OCI-M2 (cell line): ENCODE results near the gene LAMA5.
A peak's percentile ranks its signal among the peaks of the same experiment; 100 is the strongest.

ENCODE experiments used
- DNase-seq: peaks from one replicate; lab custom pipeline; 2025; ENCODE audit not compliant: unreplicated experiment; lab: John Stamatoyannopoulos, UW

LAMA5 gene

GRCh38 chr20:62289898-62290297 lies 77.2 kb downstream of the LAMA5 start:
- DNase-seq = no peak

- DNase-seq = no peak
Measured at GRCh38 chr20:62289131-62289530, 78.0 kb downstream of the LAMA5 start.

GRCh38 chr20:62288535-62289105 lies 78.5 kb downstream of the LAMA5 start:
- no peak for DNase-seq

- DNase-seq = no peak
Measured at GRCh38 chr20:62287759-62288534, 79.2 kb downstream of the LAMA5 start.

- no peak for DNase-seq
Measured at GRCh38 chr20:62287129-62287528, 80.0 kb downstream of the LAMA5 start.

GRCh38 chr20:62286493-62287064 lies 80.5 kb downstream of the LAMA5 start:
- no peak for DNase-seq

- no peak for DNase-seq
Measured at GRCh38 chr20:62285722-62286121, 81.4 kb downstream of the LAMA5 start.

- no peak for DNase-seq
Measured at GRCh38 chr20:62285151-62285550, 82.0 kb downstream of the LAMA5 start.

GRCh38 chr20:62284448-62284847 lies 82.7 kb downstream of the LAMA5 start:
- DNase-seq = no peak

GRCh38 chr20:62282877-62283503 lies 84.1 kb downstream of the LAMA5 start:
- DNase-seq = no peak

GRCh38 chr20:62282103-62282502 lies 85.0 kb downstream of the LAMA5 start:
- no peak for DNase-seq

GRCh38 chr20:62281161-62281933 lies 85.8 kb downstream of the LAMA5 start:
- no peak for DNase-seq

GRCh38 chr20:62280303-62280702 lies 86.8 kb downstream of the LAMA5 start:
- no peak for DNase-seq

GRCh38 chr20:62277253-62277652 lies 89.9 kb downstream of the LAMA5 start:
- no peak for DNase-seq

GRCh38 chr20:62276439-62276838 lies 90.7 kb downstream of the LAMA5 start:
- no peak for DNase-seq

- no peak for DNase-seq
Measured at GRCh38 chr20:62275219-62275618, 91.9 kb downstream of the LAMA5 start.

GRCh38 chr20:62274332-62274950 lies 92.7 kb downstream of the LAMA5 start:
- DNase-seq = peak; percentile 42

- DNase-seq = no peak
Measured at GRCh38 chr20:62273416-62273815, 93.7 kb downstream of the LAMA5 start.

GRCh38 chr20:62272200-62272599 lies 94.9 kb downstream of the LAMA5 start:
- no peak for DNase-seq

GRCh38 chr20:62269871-62270270 lies 97.2 kb downstream of the LAMA5 start:
- DNase-seq = no peak

- no peak for DNase-seq
Measured at GRCh38 chr20:62269378-62269777, 97.7 kb downstream of the LAMA5 start.
